Esophagus muscularis mucosa (tissue), 4 donors: ENCODE measurements around the gene LRRC75A.

Source experiments
- EP300 ChIP-seq: sonication (generic); formaldehyde crosslinking; IDR thresholded peaks from one replicate; pipeline ENCODE4 v1.6.1; 2017; ENCODE audit warnings: antibody characterized with exemption
- POLR2A ChIP-seq: fragments of 450-650 bp; IDR thresholded peaks from one replicate; pipeline ENCODE4 v1.6.1; 2017; ENCODE audit warnings: antibody characterized with exemption, moderate library complexity, mild to moderate bottlenecking, low read depth
- TF ChIP-seq, protein P1 (sequence below), 3 experiments: fragments of 200-600 bp in 2 of 3; fragments of 450-650 bp in 1 of 3; sonication (generic) in 2 of 3; IDR thresholded peaks; one replicate each; pipeline ENCODE4 v1.5.1; 2017 to 2019; ENCODE audit warnings: antibody characterized with exemption in 3 of 3, mild to moderate bottlenecking in 2 of 3, moderate library complexity in 1 of 3

DNA sequence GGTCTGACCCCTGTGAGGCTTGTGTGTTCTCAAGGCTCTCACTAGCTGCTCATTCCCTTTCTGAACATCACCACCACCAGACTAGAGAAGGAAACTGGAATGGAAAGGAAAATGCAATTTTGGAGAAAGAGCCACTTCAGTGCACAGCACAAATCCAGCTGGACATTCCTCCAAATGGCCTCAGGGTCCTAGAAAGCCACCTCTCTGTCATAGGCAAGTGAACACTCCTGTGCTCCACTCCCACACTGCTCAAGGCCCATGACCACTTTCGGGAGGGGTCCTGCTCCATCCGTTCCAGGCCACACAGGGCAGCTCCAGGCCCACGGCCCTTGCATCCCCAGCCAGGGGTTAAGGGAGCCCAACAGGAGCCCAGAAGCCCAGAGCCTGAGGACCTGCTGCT is 2.6 kb downstream of the LRRC75A start:
- TF ChIP-seq, protein P1, sequence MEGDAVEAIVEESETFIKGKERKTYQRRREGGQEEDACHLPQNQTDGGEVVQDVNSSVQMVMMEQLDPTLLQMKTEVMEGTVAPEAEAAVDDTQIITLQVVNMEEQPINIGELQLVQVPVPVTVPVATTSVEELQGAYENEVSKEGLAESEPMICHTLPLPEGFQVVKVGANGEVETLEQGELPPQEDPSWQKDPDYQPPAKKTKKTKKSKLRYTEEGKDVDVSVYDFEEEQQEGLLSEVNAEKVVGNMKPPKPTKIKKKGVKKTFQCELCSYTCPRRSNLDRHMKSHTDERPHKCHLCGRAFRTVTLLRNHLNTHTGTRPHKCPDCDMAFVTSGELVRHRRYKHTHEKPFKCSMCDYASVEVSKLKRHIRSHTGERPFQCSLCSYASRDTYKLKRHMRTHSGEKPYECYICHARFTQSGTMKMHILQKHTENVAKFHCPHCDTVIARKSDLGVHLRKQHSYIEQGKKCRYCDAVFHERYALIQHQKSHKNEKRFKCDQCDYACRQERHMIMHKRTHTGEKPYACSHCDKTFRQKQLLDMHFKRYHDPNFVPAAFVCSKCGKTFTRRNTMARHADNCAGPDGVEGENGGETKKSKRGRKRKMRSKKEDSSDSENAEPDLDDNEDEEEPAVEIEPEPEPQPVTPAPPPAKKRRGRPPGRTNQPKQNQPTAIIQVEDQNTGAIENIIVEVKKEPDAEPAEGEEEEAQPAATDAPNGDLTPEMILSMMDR (IDR thresholded peaks at IDR 0.05), result no peak
- TF ChIP-seq EP300, result no peak
- no peak for TF ChIP-seq POLR2A
